ES-I3 (cell line): ENCODE measurements around the gene PRR5.

ENCODE experiments used
- H3K36me3 ChIP-seq: 2 replicates; pipeline ENCODE4 v1.6.1; 2013; ENCODE audit warnings: mild to moderate bottlenecking, low read length, control low read depth, moderate library complexity; ENCODE audit not compliant: insufficient read depth
- H3K4me1 ChIP-seq: 2 replicates; pipeline ENCODE4 v1.6.1; 2013; ENCODE audit warnings: mild to moderate bottlenecking, control low read depth, low read length; ENCODE audit not compliant: insufficient read depth
- H3K9ac ChIP-seq: 2 replicates; pipeline ENCODE4 v1.6.1; 2013; ENCODE audit warnings: low read depth, mild to moderate bottlenecking, low read length, moderate library complexity
- H3K9me3 ChIP-seq: 2 replicates; pipeline ENCODE4 v1.6.1; 2013; ENCODE audit warnings: mild to moderate bottlenecking, low read length, moderate library complexity; ENCODE audit not compliant: control insufficient read depth, insufficient read depth

The PRR5 gene

GRCh38 chr22:44709881-44710392, 7.9 kb downstream of the PRR5 start:
- no peak overlapping the region for H3K9ac ChIP-seq
- no peaks in the 10 kb centered on the region for H3K36me3 ChIP-seq
- no peaks in the 10 kb centered on the region for H3K9me3 ChIP-seq
- H3K4me1 ChIP-seq, result peaks cover 23% of the 10 kb centered on the region; the same call in 1 of the 2 replicates

DNA sequence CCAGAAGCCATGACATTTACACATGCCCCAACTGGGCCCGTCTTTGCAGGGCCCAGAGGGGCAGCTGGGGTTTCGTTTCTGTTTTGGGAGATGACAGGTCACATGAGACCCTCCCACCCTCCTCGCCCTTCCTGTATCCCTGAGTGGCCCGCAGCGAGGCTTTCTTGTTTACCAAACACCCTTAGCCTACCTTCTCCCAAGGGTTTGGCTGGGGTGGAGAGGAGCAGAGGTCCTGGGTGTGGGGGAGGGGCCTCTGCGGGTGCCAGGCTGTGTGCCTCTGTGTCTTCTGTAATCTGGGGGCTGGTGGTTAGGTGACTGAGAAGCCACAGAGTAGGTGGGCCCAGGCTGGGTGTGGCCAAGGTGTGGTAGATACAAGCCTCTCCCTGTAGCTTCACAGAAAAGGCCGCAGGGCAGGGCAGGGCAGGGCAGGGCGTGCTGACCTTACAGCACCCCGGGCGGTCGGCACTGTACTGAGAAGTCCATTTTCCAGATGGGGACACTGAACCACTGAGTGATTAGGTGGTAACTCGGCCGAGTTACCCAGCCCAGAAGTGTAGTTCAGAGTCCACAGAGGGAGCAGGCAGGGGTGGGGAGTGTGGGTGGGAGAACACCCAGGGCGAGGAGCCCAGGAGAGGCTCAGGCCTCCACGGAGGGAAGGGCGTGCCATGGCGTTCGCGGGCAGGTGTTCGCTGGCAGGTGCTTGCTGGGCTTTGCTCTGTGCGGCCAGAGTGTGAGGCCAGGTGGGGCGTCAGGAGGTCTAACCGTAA, 8.7 kb downstream of the PRR5 start:
- Histone ChIP-seq H3K9ac (no peak overlapping the region), H3K36me3 (no peaks in the 10 kb centered on the region), H3K4me1 (peaks cover 23% of the 10 kb centered on the region; the same call in 1 of the 2 replicates), H3K9me3 (no peaks in the 10 kb centered on the region)

GRCh38 chr22:44711241-44711560, 9.2 kb downstream of the PRR5 start:
- no peaks in the 10 kb centered on the region for H3K36me3 ChIP-seq
- H3K4me1 ChIP-seq, result peaks cover 21% of the 10 kb centered on the region; the same call in 1 of the 2 replicates
- H3K9me3 ChIP-seq, result no peaks in the 10 kb centered on the region
- no peak overlapping the region for H3K9ac ChIP-seq

GRCh38 chr22:44711690-44712555, 9.9 kb downstream of the PRR5 start:
- Histone ChIP-seq H3K9ac (no peak overlapping the region), H3K9me3 (no peaks in the 10 kb centered on the region), H3K4me1 (peaks cover 16% of the 10 kb centered on the region; the same call in 1 of the 2 replicates), H3K36me3 (no peaks in the 10 kb centered on the region)

GRCh38 chr22:44712962-44713361, 11.0 kb downstream of the PRR5 start:
- peaks cover 10% of the 10 kb centered on the region; the same call in 1 of the 2 replicates for H3K4me1 ChIP-seq
- H3K36me3 ChIP-seq, result no peaks in the 10 kb centered on the region
- H3K9ac ChIP-seq, result no peak overlapping the region

DNA sequence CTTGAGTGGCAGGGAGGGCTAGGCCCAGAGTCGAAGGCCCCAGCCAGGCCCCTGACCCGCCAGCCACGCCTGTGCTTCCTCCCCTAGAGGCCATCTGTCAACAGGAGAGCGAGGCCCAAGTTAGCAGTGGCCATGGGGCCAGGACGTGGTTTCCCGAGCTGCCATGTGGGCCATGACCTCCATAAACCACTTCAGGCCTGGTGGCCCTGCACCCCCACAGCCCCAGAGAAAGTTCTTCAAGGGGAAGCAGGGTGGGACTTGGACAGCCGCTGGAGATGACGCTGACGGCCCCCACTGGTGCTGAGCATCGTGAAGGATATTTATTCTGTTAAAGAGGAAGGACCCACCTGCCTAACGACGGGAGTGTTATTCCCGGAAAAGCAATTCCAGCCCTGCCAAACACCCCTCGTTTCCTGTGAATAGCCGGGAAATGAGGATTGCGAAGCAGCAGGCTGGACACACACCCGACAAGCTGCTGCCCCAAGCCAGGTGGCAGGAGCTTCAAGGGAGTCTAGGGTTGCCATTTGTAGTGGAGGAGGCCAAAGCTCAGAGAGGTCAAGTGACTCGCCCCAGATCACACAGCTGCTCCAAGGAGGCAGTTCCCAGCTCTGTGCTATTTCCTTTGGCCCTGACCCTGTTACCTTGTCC, 12.8 kb downstream of the PRR5 start:
- H3K36me3 ChIP-seq, result no peaks in the 10 kb centered on the region
- H3K4me1 ChIP-seq, result peaks cover 10% of the 10 kb centered on the region; the same call in 1 of the 2 replicates
- no peak overlapping the region for H3K9ac ChIP-seq
- H3K9me3 ChIP-seq, result no peaks in the 10 kb centered on the region

More at GRCh38 chr22:44712962-44713361, 11.0 kb downstream of the PRR5 start:
- H3K9me3 ChIP-seq, result no peaks in the 10 kb centered on the region

DNA sequence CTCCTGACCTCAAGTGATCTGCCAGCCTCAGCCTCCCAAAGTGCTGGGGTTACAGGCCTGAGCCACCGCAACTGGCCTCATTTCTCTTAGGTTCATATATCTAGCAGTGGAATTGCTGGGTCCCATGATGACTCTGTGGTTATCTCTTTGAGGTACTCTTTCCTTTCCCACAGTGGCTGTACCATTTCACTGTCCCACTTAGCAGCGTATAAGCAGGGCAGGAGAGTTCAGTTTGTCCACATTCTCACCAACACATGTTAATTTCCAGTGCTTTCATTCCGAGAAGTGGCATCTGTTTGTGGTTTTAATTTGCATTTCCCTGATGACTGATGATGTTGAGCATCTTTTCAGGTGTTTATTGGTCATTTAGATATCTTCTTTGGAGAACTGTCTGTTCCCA, 16.4 kb downstream of the PRR5 start:
- no peaks in the 10 kb centered on the region for H3K4me1 ChIP-seq
- H3K36me3 ChIP-seq, result no peaks in the 10 kb centered on the region
- no peak overlapping the region for H3K9ac ChIP-seq

DNA sequence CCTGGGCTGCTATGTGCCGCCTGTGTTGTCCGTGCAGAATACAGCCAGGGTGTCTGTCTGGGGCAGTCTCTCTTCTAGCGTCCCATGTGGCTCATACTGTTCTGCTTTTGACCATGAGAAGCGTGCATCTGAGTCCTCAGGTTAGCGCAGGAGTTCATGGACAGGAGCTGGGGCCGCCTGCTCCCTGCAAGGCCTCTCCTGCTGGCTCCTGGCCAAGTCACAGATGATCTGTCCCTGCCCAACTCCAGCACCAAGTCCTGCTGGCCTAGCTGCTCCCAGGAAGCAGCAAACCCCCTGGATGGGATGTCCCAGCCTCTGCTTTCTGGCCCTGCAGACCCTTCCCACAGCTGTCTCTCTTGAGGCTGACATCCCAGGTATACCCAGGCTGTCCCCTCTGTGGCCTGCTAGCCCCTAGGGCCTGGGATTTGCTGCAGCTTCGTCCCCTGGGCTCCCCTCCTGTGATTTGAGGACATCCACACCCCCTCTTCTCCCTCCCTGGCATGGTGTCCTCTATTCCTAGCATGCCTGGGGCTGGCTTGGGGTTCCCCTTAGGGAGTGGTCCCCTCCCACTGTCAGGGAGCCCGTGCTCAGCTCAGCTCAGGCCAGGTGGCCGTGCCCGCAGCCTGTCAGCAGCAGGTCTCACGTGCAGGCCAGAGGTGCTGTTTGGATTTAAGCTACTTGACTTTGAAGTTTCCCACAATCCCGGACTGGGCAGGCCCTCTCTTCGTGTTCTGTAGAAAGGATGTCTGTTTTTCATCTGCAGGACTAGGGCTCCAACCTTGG, 17.8 kb downstream of the PRR5 start:
- no peaks in the 10 kb centered on the region for H3K9me3 ChIP-seq
- no peaks in the 10 kb centered on the region for H3K36me3 ChIP-seq
- no peak overlapping the region for H3K9ac ChIP-seq

More for the DNA sequence above, 16.4 kb downstream of the PRR5 start:
- no peaks in the 10 kb centered on the region for H3K9me3 ChIP-seq

GRCh38 chr22:44721213-44721612, 19.2 kb downstream of the PRR5 start:
- Histone ChIP-seq H3K9me3 (no peaks in the 10 kb centered on the region), H3K9ac (no peak overlapping the region), H3K4me1 (no peaks in the 10 kb centered on the region; the same call in 1 of the 2 replicates), H3K36me3 (no peaks in the 10 kb centered on the region)

More for the DNA sequence above, 17.8 kb downstream of the PRR5 start:
- H3K4me1 ChIP-seq, result no peaks in the 10 kb centered on the region; the same call in 1 of the 2 replicates

- H3K36me3 ChIP-seq, result no peaks in the 10 kb centered on the region
- no peaks in the 10 kb centered on the region; the same call in 1 of the 2 replicates for H3K4me1 ChIP-seq
- H3K9ac ChIP-seq, result no peak overlapping the region
- no peaks in the 10 kb centered on the region for H3K9me3 ChIP-seq
Measured at GRCh38 chr22:44722611-44723010, 20.6 kb downstream of the PRR5 start.

GRCh38 chr22:44723801-44724200, 21.8 kb downstream of the PRR5 start:
- Histone ChIP-seq H3K9me3 (no peaks in the 10 kb centered on the region), H3K4me1 (no peaks in the 10 kb centered on the region; the same call in 1 of the 2 replicates), H3K36me3 (no peaks in the 10 kb centered on the region), H3K9ac (no peak overlapping the region)

GRCh38 chr22:44724416-44724815, 22.4 kb downstream of the PRR5 start:
- Histone ChIP-seq H3K4me1 (no peaks in the 10 kb centered on the region; the same call in 1 of the 2 replicates), H3K9ac (no peak overlapping the region), H3K36me3 (no peaks in the 10 kb centered on the region), H3K9me3 (no peaks in the 10 kb centered on the region)

- Histone ChIP-seq H3K36me3 (no peaks in the 10 kb centered on the region), H3K4me1 (no peaks in the 10 kb centered on the region; the same call in 1 of the 2 replicates), H3K9ac (no peak overlapping the region), H3K9me3 (no peaks in the 10 kb centered on the region)
Measured at GRCh38 chr22:44724859-44725258, 22.9 kb downstream of the PRR5 start.
